Left lobe of liver (tissue), 2 donors: ENCODE measurements around the gene MEGF11. TPM values are rescaled to one million over a fixed set of nuclear protein-coding genes. Genes with fewer than 3 reads are reported as not detected.

ENCODE experiments used
- ATAC-seq: fragments of 200-7000 bp; cut with Tn5 transposase; one replicate; pipeline ENCODE4 v1.9.1; 2020; ENCODE audit warnings: mild to moderate bottlenecking, moderate library complexity
- DNase-seq: peaks from one replicate; pipeline ENCODE4 v3.0.0-alpha.2; 2020; ENCODE audit warnings: low spot score
- total RNA-seq: library from RNA; stranded (reverse); gene quantifications from one replicate; pipeline ENCODE4 v1.2.1, GENCODE V29; 2021
- donor health status: DM: no; HTN: no; CAD: no; lungs with moderate emphysema.
- donor health status: DM: no; HTN: yes; CAD: no.

MEGF11 gene
- total RNA-seq, 1 donor from 2014 or later, result not detected

DNA sequence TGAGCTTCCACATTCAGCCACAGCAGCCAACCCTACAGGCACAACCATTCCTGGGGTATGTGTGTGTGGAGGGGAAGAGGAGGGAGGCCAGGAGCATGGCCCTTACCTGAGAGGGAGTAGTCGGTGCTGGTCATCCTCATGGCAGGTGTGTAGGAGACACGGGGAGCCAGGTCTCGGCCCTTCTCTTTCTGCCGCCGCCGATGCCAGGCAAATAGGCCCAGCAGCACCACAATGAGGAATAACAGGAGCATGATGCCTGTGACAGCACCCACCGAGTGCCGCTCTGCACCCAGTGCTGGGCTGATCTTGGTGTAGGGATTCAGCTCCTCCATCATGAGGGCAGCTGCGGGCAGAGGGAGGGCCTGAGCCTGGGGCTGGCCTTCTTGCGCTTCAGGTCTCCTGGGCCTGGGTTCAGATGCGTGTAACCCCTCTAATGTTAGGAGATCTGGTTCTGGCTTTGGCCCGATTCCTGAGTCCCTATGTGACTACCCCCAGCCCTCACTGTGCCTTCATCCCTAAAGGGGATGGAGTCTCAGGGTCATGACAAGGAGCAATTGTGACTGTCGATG lies 339.8 kb downstream of the MEGF11 start:
- ATAC-seq, result no peak

DNA sequence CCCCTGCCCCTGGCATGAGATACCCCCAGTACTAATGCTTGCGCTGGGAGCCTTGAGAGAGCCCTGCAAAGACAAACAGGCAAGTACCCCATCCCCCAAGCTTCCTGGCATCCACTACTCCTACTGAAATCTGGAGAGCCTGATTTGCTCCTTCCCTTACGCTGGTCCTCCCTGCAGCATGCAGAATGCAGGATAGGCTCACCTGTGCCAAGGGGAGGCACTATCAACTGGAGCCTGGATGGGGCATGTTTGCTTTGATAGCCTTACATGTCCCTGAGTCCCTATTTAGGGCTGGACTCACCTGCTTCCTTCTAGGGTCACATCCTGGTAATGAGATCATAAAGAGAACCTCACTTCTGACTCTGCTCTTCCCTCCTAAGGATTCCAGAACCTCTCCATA lies 341.3 kb downstream of the MEGF11 start:
- ATAC-seq (no peak), DNase-seq (no peak)

More for the DNA sequence above, 339.8 kb downstream of the MEGF11 start:
- no peak for DNase-seq

- no peak for DNase-seq
- ATAC-seq, result no peak
Observed at GRCh38 chr15:65910341-65910740, 343.2 kb downstream of the MEGF11 start.

DNA sequence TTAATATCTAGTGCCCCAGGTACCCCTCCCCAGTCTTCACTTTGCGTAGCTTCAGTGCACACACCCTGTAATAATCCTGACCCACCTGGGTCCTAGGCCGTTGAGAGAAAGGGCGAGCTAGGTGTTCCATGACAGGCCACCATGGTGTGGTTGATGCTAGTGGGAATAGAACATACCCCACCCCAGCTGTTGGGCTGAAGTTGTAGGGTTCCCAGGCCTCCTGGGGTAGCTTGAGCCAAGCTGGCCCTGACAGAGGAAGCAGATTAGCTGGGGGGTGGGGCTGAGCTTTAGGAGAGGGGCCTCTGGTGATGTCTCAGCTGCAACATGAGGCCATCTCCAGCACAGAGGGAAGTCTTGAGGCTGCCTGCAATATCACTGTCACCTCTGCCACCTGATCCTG lies 343.7 kb downstream of the MEGF11 start:
- DNase-seq, result no peak
- ATAC-seq, result no peak

DNA sequence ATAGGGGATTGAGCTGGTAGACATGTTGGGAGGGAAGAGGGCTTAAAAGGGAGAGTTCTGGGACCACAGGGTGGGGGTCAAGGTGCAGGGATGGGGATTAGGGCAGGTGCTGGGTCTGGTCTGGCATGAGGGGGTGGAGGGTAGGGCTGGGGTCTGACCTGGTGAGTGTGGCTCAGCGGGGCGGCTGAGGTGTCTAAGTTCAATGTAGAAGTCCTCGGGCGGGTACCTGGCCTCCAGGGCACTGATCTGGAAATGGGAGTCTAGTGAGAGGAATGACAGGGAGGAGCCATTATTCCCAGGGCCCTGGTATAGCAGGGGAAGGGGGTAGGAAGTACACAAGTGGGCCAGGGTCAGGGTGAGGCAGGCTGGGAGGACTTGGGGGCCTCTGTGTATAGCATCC lies 344.7 kb downstream of the MEGF11 start:
- DNase-seq, result no peak
- no peak for ATAC-seq

DNA sequence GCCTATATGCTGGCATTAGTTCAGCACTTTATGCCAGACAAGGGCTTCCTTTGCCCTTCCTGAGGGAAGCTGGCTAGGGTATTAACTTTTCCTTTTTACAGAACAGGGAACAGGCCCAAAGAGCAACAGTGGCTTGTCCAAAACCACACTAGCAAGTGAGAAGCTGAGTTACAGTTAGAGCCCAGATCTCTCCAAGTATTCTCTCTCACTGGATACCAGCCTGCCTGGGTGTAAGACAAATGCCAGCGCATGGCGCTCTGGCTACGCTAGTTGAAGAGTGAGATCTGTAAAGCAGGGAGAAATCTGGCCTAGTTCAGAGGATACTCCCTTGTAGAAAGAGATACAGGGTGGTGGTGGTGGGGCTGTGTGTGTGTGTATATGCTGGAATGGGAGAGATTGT lies 345.9 kb downstream of the MEGF11 start:
- DNase-seq (no peak), ATAC-seq (no peak)

GRCh38 chr15:65906396-65906795 lies 347.2 kb downstream of the MEGF11 start:
- DNase-seq (no peak), ATAC-seq (no peak)

DNA sequence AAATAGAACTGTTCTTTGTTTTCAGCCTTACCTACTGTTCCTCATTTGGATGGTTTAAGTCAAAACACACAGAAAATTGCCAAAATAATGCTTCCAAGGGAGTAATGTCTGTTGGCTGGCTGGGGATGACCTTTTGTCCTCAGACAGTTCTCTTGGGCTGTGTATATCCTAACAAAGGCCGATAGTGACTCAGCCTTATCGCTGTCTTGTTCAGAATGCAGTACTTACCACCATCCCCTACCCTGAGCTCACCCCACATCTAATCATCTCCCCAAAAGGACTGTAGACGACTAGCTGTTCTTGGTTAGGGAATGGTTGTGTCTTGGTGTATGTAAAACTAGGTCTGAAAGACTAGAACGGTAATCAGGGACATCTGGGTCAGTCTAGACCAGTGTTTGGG lies 349.2 kb downstream of the MEGF11 start:
- DNase-seq (no peak), ATAC-seq (no peak)

DNA sequence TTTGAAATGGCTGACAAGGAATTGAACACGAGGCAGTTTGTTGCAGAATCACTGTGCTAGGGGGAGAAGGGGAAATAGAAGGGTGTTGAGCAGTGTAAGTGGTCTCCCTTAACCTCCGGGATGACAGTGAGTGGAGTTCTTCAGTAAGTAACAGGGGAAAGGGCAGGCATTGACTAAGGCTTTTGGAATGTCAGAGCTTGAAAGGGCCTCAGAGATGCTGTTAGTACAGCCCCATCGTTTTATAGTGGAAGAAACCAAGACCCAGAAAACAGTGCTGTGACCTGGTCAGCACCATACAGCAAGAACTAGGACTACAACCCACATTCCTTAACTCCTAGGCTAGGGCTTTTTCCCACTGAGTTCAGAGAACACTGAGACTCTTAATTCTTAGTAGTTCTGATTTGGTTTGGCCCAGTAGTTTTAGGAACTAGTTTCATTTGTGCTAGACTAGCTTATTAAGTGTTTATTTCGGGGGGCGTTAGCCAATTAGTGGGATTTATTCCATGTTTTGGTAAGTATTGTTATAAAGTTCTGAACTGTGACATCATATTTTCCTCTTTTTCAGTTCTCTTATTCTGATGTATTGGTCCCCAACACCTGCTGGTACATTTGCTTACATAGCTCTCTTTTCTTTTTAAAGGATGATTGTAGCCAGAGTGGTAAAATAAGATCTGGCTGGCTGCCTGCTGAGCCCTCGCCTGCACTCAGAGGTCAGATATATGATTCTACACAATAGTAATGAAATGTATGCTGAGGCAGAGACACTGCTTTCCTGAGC lies 350.1 kb downstream of the MEGF11 start:
- no peak for DNase-seq
- no peak for ATAC-seq

DNA sequence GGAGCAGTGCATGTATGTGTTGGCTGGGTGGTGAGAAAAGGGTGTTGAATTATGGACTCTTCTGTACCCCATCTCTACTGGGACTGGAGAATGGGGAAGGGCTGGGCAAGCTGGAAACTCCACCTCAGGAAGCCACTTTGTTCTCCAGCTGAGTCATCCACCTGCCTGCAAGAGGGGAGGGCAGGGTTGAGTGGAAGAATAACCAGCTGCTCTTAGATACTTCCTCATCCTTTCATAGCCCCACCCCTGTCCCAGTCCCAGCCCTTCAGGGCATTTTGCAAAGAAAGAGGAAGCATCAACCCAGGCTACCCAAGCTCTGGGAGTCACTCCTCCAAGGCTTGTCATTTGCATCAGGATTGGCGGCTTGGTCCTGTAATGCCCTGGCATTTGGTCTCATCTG lies 351.2 kb downstream of the MEGF11 start:
- ATAC-seq (peak; percentile 54), DNase-seq (no peak)

DNA sequence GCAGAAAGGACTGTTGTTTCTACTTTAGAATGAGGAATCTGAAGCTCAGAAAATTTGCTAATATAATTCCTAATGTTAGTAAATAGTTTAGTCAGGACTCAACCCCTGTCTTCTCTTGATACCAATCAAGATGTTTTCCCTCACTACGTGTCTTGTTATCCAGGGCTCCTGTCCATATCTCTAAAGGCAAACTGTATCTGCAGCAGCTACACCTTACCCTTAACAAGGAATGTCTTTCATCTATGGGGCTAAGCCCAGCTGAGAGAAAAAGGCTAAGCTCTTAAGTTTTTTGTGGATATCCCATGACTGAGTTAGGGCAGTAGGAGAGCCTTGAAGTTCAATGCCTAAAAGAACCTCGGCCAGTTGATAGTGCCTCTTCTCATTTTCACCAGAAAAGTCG lies 351.7 kb downstream of the MEGF11 start:
- ATAC-seq (no peak), DNase-seq (no peak)

DNA sequence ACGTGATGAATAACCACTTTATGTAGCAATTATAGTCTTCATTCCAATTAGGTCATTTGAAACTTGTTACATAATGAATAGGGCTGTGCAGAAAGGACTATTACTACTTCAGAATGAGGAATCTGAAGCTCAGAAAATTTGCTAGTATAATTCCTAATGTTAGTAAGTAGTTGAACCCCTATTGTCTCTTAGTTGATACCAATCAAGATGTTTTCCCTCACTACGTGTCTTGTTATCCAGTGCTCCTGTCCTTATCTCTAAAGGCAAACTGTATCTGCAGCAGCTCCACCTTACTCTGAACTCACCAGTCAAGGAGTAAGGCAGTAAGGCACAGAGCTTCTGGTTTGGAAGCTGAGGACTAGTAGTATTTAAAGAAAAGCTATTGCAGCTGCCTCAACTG lies 352.2 kb downstream of the MEGF11 start:
- DNase-seq (no peak), ATAC-seq (no peak)

DNA sequence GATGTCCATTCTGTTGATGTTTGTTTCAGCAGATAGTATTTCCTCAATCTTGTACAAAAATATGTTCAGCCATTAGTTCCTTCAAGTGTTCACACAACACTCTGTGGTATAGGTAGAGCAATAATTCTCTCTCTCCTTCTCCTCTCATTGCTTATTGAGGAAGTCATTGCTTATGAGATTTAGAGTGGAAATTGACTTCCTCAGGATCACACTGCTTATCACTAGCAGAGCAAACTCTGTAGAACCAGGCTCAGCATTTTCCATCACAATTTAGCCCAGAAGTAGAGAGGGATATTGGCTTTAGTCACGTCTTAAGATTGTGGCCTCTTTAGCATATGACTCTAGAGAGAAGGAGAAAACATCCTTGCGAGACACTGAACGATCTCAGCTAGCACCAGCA lies 353.1 kb downstream of the MEGF11 start:
- ATAC-seq (no peak), DNase-seq (no peak)

DNA sequence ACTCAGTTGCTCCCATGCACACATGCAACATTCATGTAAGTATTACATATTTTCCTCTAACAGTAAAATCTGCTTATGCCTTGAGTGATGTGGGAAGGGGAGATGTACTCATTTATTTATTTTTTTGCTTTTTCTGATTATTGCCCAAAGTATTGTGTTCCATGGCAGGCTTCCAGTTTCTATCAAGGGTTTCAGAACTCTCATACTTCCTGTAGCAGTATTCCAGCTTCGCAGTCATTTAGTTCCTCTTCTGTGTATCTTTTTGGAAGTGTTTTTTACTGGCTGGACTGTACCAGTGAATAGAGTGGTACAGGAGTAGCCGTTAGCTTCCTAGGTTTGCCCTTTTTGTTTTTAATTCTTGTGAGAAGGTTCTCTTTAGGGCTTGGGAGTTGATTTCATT lies 357.3 kb downstream of the MEGF11 start:
- DNase-seq, result no peak
- ATAC-seq, result no peak

DNA sequence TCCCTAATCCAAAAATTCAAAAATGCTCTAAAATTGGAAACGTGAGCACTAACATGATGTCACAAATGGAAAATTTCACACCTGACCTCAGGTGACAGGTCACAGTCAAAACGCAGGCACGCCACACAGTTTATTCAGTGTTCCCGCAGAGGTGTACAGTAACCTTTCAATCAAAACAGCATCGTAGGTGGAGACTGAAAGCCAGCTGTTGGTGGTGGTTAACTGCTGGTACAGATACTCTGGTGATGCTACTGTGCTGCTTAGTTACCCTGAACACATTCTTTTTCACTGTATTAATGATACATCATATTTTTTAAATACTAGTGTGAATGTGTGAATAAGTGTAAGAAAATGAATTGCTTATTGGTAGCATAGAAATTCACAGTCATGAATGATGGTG lies 360.5 kb downstream of the MEGF11 start:
- no peak for ATAC-seq
- no peak for DNase-seq

GRCh38 chr15:65888981-65889380 lies 364.6 kb downstream of the MEGF11 start:
- ATAC-seq (no peak), DNase-seq (no peak)

GRCh38 chr15:65887565-65887964 lies 366.0 kb downstream of the MEGF11 start:
- ATAC-seq (no peak), DNase-seq (no peak)

GRCh38 chr15:65885668-65886218 lies 367.8 kb downstream of the MEGF11 start:
- DNase-seq (no peak), ATAC-seq (no peak)

DNA sequence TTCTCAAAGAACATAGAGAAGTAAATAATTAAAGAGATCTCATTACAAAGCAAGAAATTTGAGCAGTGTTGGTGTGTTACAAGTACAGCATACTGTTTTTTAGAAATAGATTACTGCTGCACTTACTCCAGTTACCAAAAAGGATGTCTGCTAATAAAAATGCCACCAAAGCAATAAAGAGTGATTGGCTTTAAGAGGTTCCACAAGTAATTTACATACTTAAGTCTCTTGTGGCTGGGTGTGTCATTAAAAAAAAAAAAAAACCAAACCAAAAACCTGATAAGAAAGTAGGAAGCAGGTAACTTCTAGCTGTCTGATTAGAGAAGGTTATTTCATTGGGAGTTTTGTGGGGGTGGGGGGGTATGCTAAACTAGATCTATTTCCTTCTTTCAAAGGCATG lies 369.0 kb downstream of the MEGF11 start:
- ATAC-seq, result no peak
- no peak for DNase-seq

DNA sequence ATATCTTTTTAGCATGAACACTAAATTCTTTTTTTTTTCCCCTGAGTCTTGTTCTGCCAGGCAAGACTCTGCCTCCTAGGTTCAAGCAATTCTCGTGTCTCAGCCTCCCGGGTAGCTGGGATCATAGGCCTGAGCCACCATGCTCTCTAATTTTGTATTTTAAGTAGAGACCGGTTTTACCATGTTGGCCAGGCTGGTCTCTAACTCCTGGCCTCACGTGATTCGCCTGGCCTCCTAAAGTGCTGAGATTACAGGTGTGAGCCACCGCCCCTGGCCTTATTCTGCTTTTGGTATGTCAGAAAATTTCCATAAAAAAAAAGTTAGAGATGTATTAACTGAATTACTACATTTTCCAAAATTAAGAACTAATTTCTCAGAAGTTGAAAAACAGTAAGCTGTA lies 370.0 kb downstream of the MEGF11 start:
- DNase-seq, result no peak
- no peak for ATAC-seq

GRCh38 chr15:65881766-65882434 lies 371.6 kb downstream of the MEGF11 start:
- DNase-seq, result no peak
- ATAC-seq, result no peak

DNA sequence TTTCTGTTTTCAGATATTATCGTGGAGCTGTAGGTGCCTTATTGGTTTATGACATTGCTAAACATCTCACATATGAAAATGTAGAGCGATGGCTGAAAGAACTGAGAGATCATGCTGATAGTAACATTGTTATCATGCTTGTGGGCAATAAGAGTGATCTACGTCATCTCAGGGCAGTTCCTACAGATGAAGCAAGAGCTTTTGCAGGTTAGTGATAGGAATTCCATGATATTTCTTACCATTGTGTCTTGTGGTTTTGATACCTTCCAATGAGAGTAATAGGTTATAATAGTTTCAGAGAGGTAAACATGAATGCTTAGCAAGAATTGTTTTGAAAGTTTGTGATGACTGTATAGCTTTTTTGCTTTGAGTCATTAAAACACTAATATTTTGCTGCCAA lies 375.8 kb downstream of the MEGF11 start:
- DNase-seq, result no peak
- no peak for ATAC-seq
